Fibroblast of lung (primary cell): ENCODE data around the gene DOHH.

Experiments used
- CTCF ChIP-seq, 2 donors: IDR thresholded peaks in 1 of 2; conservative IDR thresholded peaks in 1 of 2; 1 replicate in 1 of 2; 2 replicates in 1 of 2; pipeline ENCODE4 v1.5.1; 2011 to 2012; ENCODE audit warnings: low read length in 2 of 2, control low read depth in 1 of 2, inconsistent platforms in 1 of 2, low read depth in 1 of 2, mild to moderate bottlenecking in 1 of 2
- EZH2 ChIP-seq: IDR thresholded peaks from 2 replicates; pipeline ENCODE4 v1.5.1; 2012; ENCODE audit warnings: low read length, control low read depth, mild to moderate bottlenecking; ENCODE audit errors: missing control alignments

- TF ChIP-seq CTCF (conservative IDR thresholded peaks at IDR 0.05 in 1 of 2, IDR thresholded peaks at IDR 0.05 in 1 of 2; ENCODE audit: low read depth in 1 of 2, low read length in 2 of 2) (no peak), EZH2 (no peak)
Observed at GRCh38 chr19:3524078-3524842, 23.8 kb upstream of the DOHH start.
